Activated CD4-positive, alpha-beta T cell treated with anti-CD3 and anti-CD28 coated beads, Interleukin-2, amount 10 ng/mL, durations not matched to agents 7 days and 5 days (primary cell): Measurements from ENCODE around the gene SUCLG1. TPM values are rescaled to one million over a fixed set of nuclear protein-coding genes. Genes with fewer than 3 reads are reported as not detected.

ENCODE experiments used
- CTCF ChIA-PET: fragments of 350-600 bp; sonication (Branson Sonifier 250); formaldehyde crosslinking; loops from one replicate; lab custom pipeline; 2021; ENCODE audit warnings: antibody characterized with exemption; lab: Charles Lee
- POLR2A ChIA-PET: fragments of 350-600 bp; sonication (Branson Sonifier 250); formaldehyde crosslinking; loops from one replicate; lab custom pipeline; 2021; ENCODE audit warnings: antibody characterized with exemption; lab: Charles Lee
- DNase-seq: peaks from one replicate; pipeline ENCODE4 v3.0.0-alpha.2; 2020
- H3K27ac Mint-ChIP-seq: one replicate; pipeline ENCODE4 v1.8.0; 2021; ENCODE audit warnings: mild to moderate bottlenecking, moderate library complexity, mixed read lengths
- H3K27me3 Mint-ChIP-seq: one replicate; pipeline ENCODE4 v1.8.0; 2021; ENCODE audit warnings: mixed read lengths
- H3K36me3 Mint-ChIP-seq: one replicate; pipeline ENCODE4 v1.8.0; 2021; ENCODE audit warnings: low read depth, mixed read lengths
- H3K4me1 Mint-ChIP-seq: one replicate; pipeline ENCODE4 v1.8.0; 2021; ENCODE audit warnings: mixed read lengths
- H3K4me3 Mint-ChIP-seq: one replicate; pipeline ENCODE4 v1.8.0; 2021; ENCODE audit warnings: mild to moderate bottlenecking, moderate library complexity, mixed read lengths
- H3K9me3 Mint-ChIP-seq: one replicate; pipeline ENCODE4 v1.8.0; 2021; ENCODE audit warnings: mixed read lengths
- total RNA-seq, 2 experiments: library from RNA; stranded (reverse); gene quantifications; one replicate each; pipeline ENCODE4 v1.2.3, GENCODE V29; 2021

SUCLG1 gene
- 10 to 100 TPM; 73.4 to 79.7 TPM for total RNA-seq

- ChIA-PET CTCF (interaction anchor here (0.6 to 2.2 kb wide), 6 partner anchors 9 to 467 kb away, joined by 3 to 10 read pairs (median 4); no protein-coding TSS in a partner anchor), POLR2A (no interaction called here)
- peak within 1 kb of the TSS; percentile 95 for H3K27ac Mint-ChIP-seq
- DNase-seq, result peak; percentile 88
- peak within 1 kb of the TSS; percentile 83 for H3K4me3 Mint-ChIP-seq
- H3K9me3 Mint-ChIP-seq, result no peaks in the 10 kb centered on the region
- peaks cover 5% of the 10 kb centered on the region for H3K36me3 Mint-ChIP-seq
- peaks cover 50% of the 10 kb centered on the region for H3K4me1 Mint-ChIP-seq
- H3K27me3 Mint-ChIP-seq, result no peaks in the 10 kb centered on the region
Measured at GRCh38 chr2:84459018-84459943, at the start of gene SUCLG1. TSS of gene SUCLG1 (minus strand) at chr2:84459280. CDS start at chr2:84459269, 11 bp downstream.

GRCh38 chr2:84498150-84498799 is 39.2 kb upstream of the SUCLG1 start:
- no peaks in the 10 kb centered on the region for H3K27me3 Mint-ChIP-seq
- ChIA-PET CTCF (interaction anchor here (4.1 kb wide), 1 partner anchor 428 kb away, joined by 25 read pairs; no protein-coding TSS in a partner anchor), POLR2A (no interaction called here)
- H3K36me3 Mint-ChIP-seq, result peaks cover 1% of the 10 kb centered on the region
- H3K4me1 Mint-ChIP-seq, result peaks cover 10% of the 10 kb centered on the region
- H3K4me3 Mint-ChIP-seq, result no peak overlapping the region
- peaks cover 7% of the 10 kb centered on the region for H3K9me3 Mint-ChIP-seq
- H3K27ac Mint-ChIP-seq, result no peak overlapping the region
- no peak for DNase-seq

DNA sequence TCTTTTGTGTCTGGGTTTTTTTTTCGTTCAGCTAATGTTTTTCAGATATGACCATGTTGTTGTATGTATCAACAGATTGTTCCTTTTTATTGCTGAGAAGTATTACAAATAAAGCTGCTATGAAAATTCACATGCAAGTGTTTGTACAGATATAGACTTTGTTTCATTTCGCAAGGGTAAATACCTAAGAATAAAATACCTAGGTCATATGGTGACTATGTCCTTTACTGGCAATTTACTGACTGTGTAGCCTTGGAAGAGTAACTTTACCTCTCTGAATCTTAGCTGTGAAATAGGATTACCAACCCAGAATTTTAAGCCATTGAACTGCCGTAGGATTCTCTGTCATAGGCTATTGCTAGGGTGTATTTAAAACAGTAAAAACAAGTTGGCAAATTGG is 38.2 kb upstream of the SUCLG1 start:
- POLR2A ChIA-PET, result no interaction called here
- Mint-ChIP-seq H3K27me3 (no peaks in the 10 kb centered on the region), H3K4me3 (no peak overlapping the region), H3K4me1 (peaks cover 10% of the 10 kb centered on the region), H3K36me3 (peaks cover 1% of the 10 kb centered on the region), H3K27ac (no peak overlapping the region), H3K9me3 (peaks cover 3% of the 10 kb centered on the region)
- CTCF ChIA-PET, result interaction anchor here (1.1 to 4.1 kb wide), 2 partner anchors 385 to 429 kb away, joined by 4 to 25 read pairs; no protein-coding TSS in a partner anchor
- DNase-seq, result no peak

- Mint-ChIP-seq H3K27ac (no peak overlapping the region), H3K27me3 (no peaks in the 10 kb centered on the region), H3K4me1 (peaks cover 10% of the 10 kb centered on the region), H3K36me3 (no peaks in the 10 kb centered on the region), H3K4me3 (no peak overlapping the region), H3K9me3 (no peaks in the 10 kb centered on the region)
- ChIA-PET POLR2A (no interaction called here), CTCF (interaction anchor here (4.1 kb wide), 1 partner anchor 429 kb away, joined by 25 read pairs; no protein-coding TSS in a partner anchor)
- DNase-seq, result no peak
Measured at GRCh38 chr2:84496386-84496785, 37.3 kb upstream of the SUCLG1 start.

- no peaks in the 10 kb centered on the region for H3K36me3 Mint-ChIP-seq
- POLR2A ChIA-PET, result no interaction called here
- H3K4me1 Mint-ChIP-seq, result peaks cover 10% of the 10 kb centered on the region
- peak overlapping the region; percentile 43 for H3K27ac Mint-ChIP-seq
- no peak overlapping the region for H3K4me3 Mint-ChIP-seq
- peak; percentile 63 for DNase-seq
- CTCF ChIA-PET, result interaction anchor here (1.2 kb wide), 1 partner anchor 430 kb away, joined by 3 read pairs; no protein-coding TSS in a partner anchor
- no peaks in the 10 kb centered on the region for H3K9me3 Mint-ChIP-seq
- no peaks in the 10 kb centered on the region for H3K27me3 Mint-ChIP-seq
Measured at GRCh38 chr2:84495539-84496146, 36.6 kb upstream of the SUCLG1 start.

- no peaks in the 10 kb centered on the region for H3K36me3 Mint-ChIP-seq
- POLR2A ChIA-PET, result no interaction called here
Measured at GRCh38 chr2:84494070-84494469, 35.0 kb upstream of the SUCLG1 start.

GRCh38 chr2:84493514-84493913 is 34.4 kb upstream of the SUCLG1 start:
- ChIA-PET CTCF (interaction anchor here (0.7 to 1.4 kb wide), 2 partner anchors 21 to 432 kb away, joined by 4 to 6 read pairs; no protein-coding TSS in a partner anchor), POLR2A (no interaction called here)
- Mint-ChIP-seq H3K27me3 (no peaks in the 10 kb centered on the region), H3K36me3 (no peaks in the 10 kb centered on the region), H3K9me3 (no peaks in the 10 kb centered on the region), H3K4me3 (no peak overlapping the region), H3K4me1 (peaks cover 6% of the 10 kb centered on the region), H3K27ac (no peak overlapping the region)
- no peak for DNase-seq

More at GRCh38 chr2:84494070-84494469, 35.0 kb upstream of the SUCLG1 start:
- H3K27me3 Mint-ChIP-seq, result no peaks in the 10 kb centered on the region
- DNase-seq, result no peak
- CTCF ChIA-PET, result interaction anchor here (1.4 kb wide), 1 partner anchor 432 kb away, joined by 6 read pairs; no protein-coding TSS in a partner anchor
- H3K4me3 Mint-ChIP-seq, result no peak overlapping the region
- H3K9me3 Mint-ChIP-seq, result no peaks in the 10 kb centered on the region
- H3K4me1 Mint-ChIP-seq, result peaks cover 8% of the 10 kb centered on the region
- no peak overlapping the region for H3K27ac Mint-ChIP-seq

DNA sequence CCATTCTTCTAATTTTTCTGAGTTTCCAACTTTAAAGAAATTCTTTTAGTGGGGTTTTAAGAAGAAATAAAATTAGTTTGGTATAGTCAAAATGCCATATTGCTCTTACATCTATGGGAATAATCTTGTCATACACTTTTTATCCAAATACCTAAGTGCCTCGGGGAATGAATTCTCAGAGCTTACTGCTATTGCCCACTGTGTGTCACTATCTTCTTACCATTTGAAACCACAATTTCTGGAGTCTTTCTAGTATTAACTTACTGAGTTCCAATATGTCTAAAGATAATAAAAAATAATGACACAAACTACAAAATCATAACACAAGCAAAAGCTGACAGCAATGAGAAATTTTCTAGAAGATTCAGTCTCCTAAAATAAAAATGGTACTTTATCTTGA is 33.5 kb upstream of the SUCLG1 start:
- CTCF ChIA-PET, result interaction anchor here (1.2 to 2.0 kb wide), 3 partner anchors 249 to 433 kb away, joined by 3 to 7 read pairs (median 6); no protein-coding TSS in a partner anchor
- H3K27me3 Mint-ChIP-seq, result no peaks in the 10 kb centered on the region
- POLR2A ChIA-PET, result no interaction called here
- DNase-seq, result no peak
- no peaks in the 10 kb centered on the region for H3K9me3 Mint-ChIP-seq
- no peaks in the 10 kb centered on the region for H3K36me3 Mint-ChIP-seq
- H3K4me3 Mint-ChIP-seq, result no peak overlapping the region
- peaks cover 4% of the 10 kb centered on the region for H3K4me1 Mint-ChIP-seq
- H3K27ac Mint-ChIP-seq, result no peak overlapping the region

DNA sequence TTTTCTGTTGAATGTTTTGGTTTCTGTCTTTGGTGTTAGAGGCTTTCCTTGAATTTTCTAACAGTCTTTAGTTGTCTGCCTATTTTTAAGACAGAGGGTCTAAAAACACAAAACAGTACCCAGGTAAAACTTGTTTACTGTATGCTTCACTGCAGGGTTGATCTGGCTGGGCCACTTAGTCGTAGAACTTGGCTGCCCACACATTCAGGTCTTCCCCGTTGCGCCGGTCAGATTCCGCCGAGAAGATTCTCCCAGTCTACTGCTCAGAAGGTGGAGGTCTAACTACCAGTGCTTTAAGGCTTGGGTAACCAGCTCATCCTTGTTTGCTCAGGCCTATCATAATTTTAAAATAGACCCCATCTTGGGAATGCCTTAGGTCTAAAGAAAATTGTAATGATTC is 32.7 kb upstream of the SUCLG1 start:
- ChIA-PET POLR2A (no interaction called here), CTCF (interaction anchor here (1.2 to 2.0 kb wide), 2 partner anchors 250 to 434 kb away, joined by 3 to 7 read pairs; no protein-coding TSS in a partner anchor)
- H3K4me3 Mint-ChIP-seq, result no peak overlapping the region
- no peaks in the 10 kb centered on the region for H3K27me3 Mint-ChIP-seq
- DNase-seq, result no peak
- no peaks in the 10 kb centered on the region for H3K36me3 Mint-ChIP-seq
- no peak overlapping the region for H3K27ac Mint-ChIP-seq
- no peaks in the 10 kb centered on the region for H3K9me3 Mint-ChIP-seq
- H3K4me1 Mint-ChIP-seq, result peaks cover 4% of the 10 kb centered on the region

GRCh38 chr2:84491256-84491655 is 32.2 kb upstream of the SUCLG1 start:
- ChIA-PET POLR2A (no interaction called here), CTCF (interaction anchor here (1.2 to 2.0 kb wide), 2 partner anchors 250 to 435 kb away, joined by 3 to 7 read pairs; no protein-coding TSS in a partner anchor)
- Mint-ChIP-seq H3K9me3 (no peaks in the 10 kb centered on the region), H3K36me3 (no peaks in the 10 kb centered on the region), H3K4me1 (peaks cover 4% of the 10 kb centered on the region), H3K4me3 (no peak overlapping the region), H3K27me3 (no peaks in the 10 kb centered on the region), H3K27ac (no peak overlapping the region)
- no peak for DNase-seq

DNA sequence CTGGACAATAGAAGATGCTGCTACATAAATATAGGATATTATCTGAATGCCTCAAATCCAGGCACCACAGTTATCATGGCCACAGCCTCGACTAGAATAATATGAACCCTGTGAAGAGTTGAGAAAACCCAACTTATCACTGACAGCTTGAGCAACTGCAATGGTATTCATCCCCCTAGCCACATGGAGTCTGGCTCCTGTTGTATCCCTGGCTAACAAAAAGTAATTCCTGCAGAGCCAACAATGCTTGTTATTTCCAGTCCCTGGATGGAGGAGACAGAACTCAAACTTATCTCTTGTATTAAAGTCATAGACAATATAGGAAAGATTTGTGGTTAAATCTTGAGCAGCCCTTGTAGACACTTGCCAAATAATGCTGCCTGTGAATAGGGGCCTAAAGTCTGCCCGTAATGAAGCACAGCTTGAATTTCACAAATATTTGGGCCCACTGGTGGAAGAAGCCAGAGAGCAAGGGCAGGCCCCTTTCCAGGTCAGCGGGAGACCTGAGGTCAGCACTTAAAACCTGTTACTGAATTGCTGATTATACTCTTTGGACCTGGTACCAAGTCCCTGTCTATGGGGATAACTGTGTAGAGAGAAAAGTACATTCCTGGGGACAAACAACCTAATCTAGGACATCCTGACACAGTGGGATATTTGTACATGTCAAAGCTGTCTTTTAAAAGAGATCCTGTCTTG is 28.4 kb upstream of the SUCLG1 start:
- H3K4me3 Mint-ChIP-seq, result no peak overlapping the region
- CTCF ChIA-PET, result interaction anchor here (0.6 kb wide), 1 partner anchor 173 kb away, joined by 3 read pairs; no protein-coding TSS in a partner anchor
- no peaks in the 10 kb centered on the region for H3K36me3 Mint-ChIP-seq
- POLR2A ChIA-PET, result no interaction called here
- H3K9me3 Mint-ChIP-seq, result no peaks in the 10 kb centered on the region
- H3K4me1 Mint-ChIP-seq, result peaks cover under 1% of the 10 kb centered on the region
- no peak overlapping the region for H3K27ac Mint-ChIP-seq
- DNase-seq, result no peak
- H3K27me3 Mint-ChIP-seq, result no peaks in the 10 kb centered on the region
